ENCODE measurements around the gene P2RY14. TPM values are rescaled to one million over a fixed set of nuclear protein-coding genes. Genes with fewer than 3 reads are reported as not detected.
A peak's percentile ranks its signal among the peaks of the same experiment; 100 is the strongest.
"Not testable (repeated sequence)": the region's sequence is repeated elsewhere in the genome, so short reads cannot be mapped to it uniquely, and the experiment has no call there.

The P2RY14 gene
- total and polyA plus RNA-seq, 9 donors: 0.53 to 1.6 (median 1.3) TPM

- no peak for DNase-seq
- H3K4me1 ChIP-seq (ENCODE audit: control insufficient read depth, insufficient read depth, low read length): peaks cover 9% of the 10 kb centered on the region
- WGBS (ENCODE audit: insufficient coverage): 40% methylated on average over 1 of the region's 5 CpGs
- no peak overlapping the region for H3K27ac ChIP-seq (ENCODE audit: low read length)
- H3K36me3 ChIP-seq (ENCODE audit: control insufficient read depth, insufficient read depth, low read length): no peaks in the 10 kb centered on the region
- H3K4me3 ChIP-seq (ENCODE audit: low read length): no peak overlapping the region
- no peaks in the 10 kb centered on the region for H3K27me3 ChIP-seq (ENCODE audit: control insufficient read depth, insufficient read depth, low read length)
- no peaks in the 10 kb centered on the region for H3K9me3 ChIP-seq (replicated peaks; ENCODE audit: control insufficient read depth, low read depth, low read length)
Observed at GRCh38 chr3:151265166-151265565, 13.2 kb downstream of the P2RY14 start.

- H3K27me3 ChIP-seq (ENCODE audit: control insufficient read depth, insufficient read depth, low read length): no peaks in the 10 kb centered on the region
- DNase-seq: no peak
- H3K4me1 ChIP-seq (ENCODE audit: control insufficient read depth, insufficient read depth, low read length): peaks cover 9% of the 10 kb centered on the region
- H3K36me3 ChIP-seq (ENCODE audit: control insufficient read depth, insufficient read depth, low read length): no peaks in the 10 kb centered on the region
- no peak overlapping the region for H3K4me3 ChIP-seq (ENCODE audit: low read length)
- H3K9me3 ChIP-seq (replicated peaks; ENCODE audit: control insufficient read depth, low read depth, low read length): no peaks in the 10 kb centered on the region
- WGBS (ENCODE audit: insufficient coverage): no CpG with 5 or more reads among the region's 1 CpG
- H3K27ac ChIP-seq (ENCODE audit: low read length): no peak overlapping the region
Observed at GRCh38 chr3:151264605-151265004, 13.7 kb downstream of the P2RY14 start.

- no peaks in the 10 kb centered on the region for H3K36me3 ChIP-seq (ENCODE audit: control insufficient read depth, insufficient read depth, low read length)
- no peaks in the 10 kb centered on the region for H3K27me3 ChIP-seq (ENCODE audit: control insufficient read depth, insufficient read depth, low read length)
- peak; percentile 89 for DNase-seq
- 72% methylated on average over 7 of the region's 8 CpGs for WGBS (ENCODE audit: insufficient coverage)
- no peaks in the 10 kb centered on the region for H3K9me3 ChIP-seq (replicated peaks; ENCODE audit: control insufficient read depth, low read depth, low read length)
- H3K27ac ChIP-seq (ENCODE audit: low read length): no peak overlapping the region
- H3K4me3 ChIP-seq (ENCODE audit: low read length): no peak overlapping the region
- peaks cover 9% of the 10 kb centered on the region for H3K4me1 ChIP-seq (ENCODE audit: control insufficient read depth, insufficient read depth, low read length)
Observed at GRCh38 chr3:151262871-151263525, 15.3 kb downstream of the P2RY14 start.

- Histone ChIP-seq H3K27ac (ENCODE audit: low read length) (no peak overlapping the region), H3K4me1 (ENCODE audit: control insufficient read depth, insufficient read depth, low read length) (no peaks in the 10 kb centered on the region), H3K9me3 (replicated peaks; ENCODE audit: control insufficient read depth, low read depth, low read length) (no peaks in the 10 kb centered on the region), H3K4me3 (ENCODE audit: low read length) (no peak overlapping the region), H3K36me3 (ENCODE audit: control insufficient read depth, insufficient read depth, low read length) (no peaks in the 10 kb centered on the region), H3K27me3 (ENCODE audit: control insufficient read depth, insufficient read depth, low read length) (no peaks in the 10 kb centered on the region)
- WGBS (ENCODE audit: insufficient coverage): 100% methylated on average over 1 of the region's 3 CpGs
- DNase-seq: no peak
Observed at GRCh38 chr3:151259664-151260063, 18.7 kb downstream of the P2RY14 start.

- H3K36me3 ChIP-seq (ENCODE audit: control insufficient read depth, insufficient read depth, low read length): no peaks in the 10 kb centered on the region
- no peak overlapping the region for H3K4me3 ChIP-seq (ENCODE audit: low read length)
- no peaks in the 10 kb centered on the region for H3K27me3 ChIP-seq (ENCODE audit: control insufficient read depth, insufficient read depth, low read length)
- no peaks in the 10 kb centered on the region for H3K4me1 ChIP-seq (ENCODE audit: control insufficient read depth, insufficient read depth, low read length)
- peak overlapping the region; percentile 1 for H3K27ac ChIP-seq (ENCODE audit: low read length)
- 0% methylated on average over 1 of the region's 1 CpG for WGBS (ENCODE audit: insufficient coverage)
- no peaks in the 10 kb centered on the region for H3K9me3 ChIP-seq (replicated peaks; ENCODE audit: control insufficient read depth, low read depth, low read length)
- DNase-seq: no peak
Observed at GRCh38 chr3:151256749-151257148, 21.6 kb downstream of the P2RY14 start.

- WGBS (ENCODE audit: insufficient coverage): 29% methylated on average over 1 of the region's 3 CpGs
- peak overlapping the region; percentile 43 for H3K27ac ChIP-seq (ENCODE audit: low read length)
Observed at GRCh38 chr3:151248772-151249337, 29.5 kb downstream of the P2RY14 start.

GRCh38 chr3:151242006-151242405 lies 36.3 kb downstream of the P2RY14 start:
- not testable (repeated sequence) for H3K9me3 ChIP-seq (replicated peaks; ENCODE audit: control insufficient read depth, low read depth, low read length); H3K27me3 ChIP-seq (ENCODE audit: control insufficient read depth, insufficient read depth, low read length); H3K36me3 ChIP-seq (ENCODE audit: control insufficient read depth, insufficient read depth, low read length); H3K27ac ChIP-seq (ENCODE audit: low read length); H3K4me1 ChIP-seq (ENCODE audit: control insufficient read depth, insufficient read depth, low read length); H3K4me3 ChIP-seq (ENCODE audit: low read length); DNase-seq
- 95% methylated on average over 5 of the region's 18 CpGs for WGBS (ENCODE audit: insufficient coverage)

More at GRCh38 chr3:151248772-151249337, 29.5 kb downstream of the P2RY14 start:
- Histone ChIP-seq H3K4me1 (ENCODE audit: control insufficient read depth, insufficient read depth, low read length) (no peaks in the 10 kb centered on the region), H3K9me3 (replicated peaks; ENCODE audit: control insufficient read depth, low read depth, low read length) (no peaks in the 10 kb centered on the region), H3K27me3 (ENCODE audit: control insufficient read depth, insufficient read depth, low read length) (no peaks in the 10 kb centered on the region), H3K4me3 (ENCODE audit: low read length) (no peak overlapping the region), H3K36me3 (ENCODE audit: control insufficient read depth, insufficient read depth, low read length) (no peaks in the 10 kb centered on the region)
- no peak for DNase-seq

- no peak overlapping the region for H3K4me3 ChIP-seq (ENCODE audit: low read length)
- WGBS (ENCODE audit: insufficient coverage): 92% methylated on average over 3 of the region's 7 CpGs
- H3K27ac ChIP-seq (ENCODE audit: low read length): no peak overlapping the region
- H3K36me3 ChIP-seq (ENCODE audit: control insufficient read depth, insufficient read depth, low read length): no peaks in the 10 kb centered on the region
- no peak for DNase-seq
- H3K9me3 ChIP-seq (replicated peaks; ENCODE audit: control insufficient read depth, low read depth, low read length): no peaks in the 10 kb centered on the region
- no peaks in the 10 kb centered on the region for H3K4me1 ChIP-seq (ENCODE audit: control insufficient read depth, insufficient read depth, low read length)
- H3K27me3 ChIP-seq (ENCODE audit: control insufficient read depth, insufficient read depth, low read length): no peaks in the 10 kb centered on the region
Observed at GRCh38 chr3:151236736-151237135, 41.6 kb downstream of the P2RY14 start.

GRCh38 chr3:151236316-151236715 lies 42.0 kb downstream of the P2RY14 start:
- H3K4me3 ChIP-seq (ENCODE audit: low read length): no peak overlapping the region
- H3K4me1 ChIP-seq (ENCODE audit: control insufficient read depth, insufficient read depth, low read length): no peaks in the 10 kb centered on the region
- no peaks in the 10 kb centered on the region for H3K36me3 ChIP-seq (ENCODE audit: control insufficient read depth, insufficient read depth, low read length)
- H3K27me3 ChIP-seq (ENCODE audit: control insufficient read depth, insufficient read depth, low read length): no peaks in the 10 kb centered on the region
- no peak overlapping the region for H3K27ac ChIP-seq (ENCODE audit: low read length)
- no peak for DNase-seq
- 67% methylated on average over 2 of the region's 2 CpGs for WGBS (ENCODE audit: insufficient coverage)
- no peaks in the 10 kb centered on the region for H3K9me3 ChIP-seq (replicated peaks; ENCODE audit: control insufficient read depth, low read depth, low read length)

- no peak overlapping the region for H3K27ac ChIP-seq (ENCODE audit: low read length)
- WGBS (ENCODE audit: insufficient coverage): no CpG with 5 or more reads among the region's 6 CpGs
- H3K27me3 ChIP-seq (ENCODE audit: control insufficient read depth, insufficient read depth, low read length): no peaks in the 10 kb centered on the region
- no peaks in the 10 kb centered on the region for H3K9me3 ChIP-seq (replicated peaks; ENCODE audit: control insufficient read depth, low read depth, low read length)
- H3K4me3 ChIP-seq (ENCODE audit: low read length): no peak overlapping the region
- no peaks in the 10 kb centered on the region for H3K36me3 ChIP-seq (ENCODE audit: control insufficient read depth, insufficient read depth, low read length)
- H3K4me1 ChIP-seq (ENCODE audit: control insufficient read depth, insufficient read depth, low read length): no peaks in the 10 kb centered on the region
- no peak for DNase-seq
Observed at GRCh38 chr3:151234825-151235224, 43.5 kb downstream of the P2RY14 start.
